Measurements from ENCODE around the gene LRRC17.

- TF ChIP-seq CTCF (IDR thresholded peaks at IDR 0.05; ENCODE audit: poor library complexity) = no peak
- no peak for TF ChIP-seq EZH2 (IDR thresholded peaks at IDR 0.05; ENCODE audit: borderline replicate concordance)
- TF ChIP-seq EZH2phosphoT487 (IDR thresholded peaks at IDR 0.05; ENCODE audit: low read depth, severe bottlenecking, unreplicated experiment) = no peak
Observed at GRCh38 chr7:102891693-102892261, 21.0 kb upstream of the LRRC17 start.
